H9 (cell line): Measurements from ENCODE around the gene ABT1. TPM values are rescaled to one million over a fixed set of nuclear protein-coding genes. Genes with fewer than 3 reads are reported as not detected.

Source experiments
- DNase-seq: peaks from one replicate; pipeline ENCODE4 v3.0.0-alpha.2; 2017
- H2AFZ ChIP-seq: one replicate; pipeline ENCODE4 v1.6.1; 2013; ENCODE audit warnings: mild to moderate bottlenecking, low read length, control low read depth, moderate library complexity
- H2AK5ac ChIP-seq: 2 replicates; pipeline ENCODE4 v1.6.1; 2013; ENCODE audit warnings: low read length, control low read depth, mixed read lengths; ENCODE audit not compliant: insufficient read length
- H2BK120ac ChIP-seq: one replicate; pipeline ENCODE4 v1.6.1; 2013; ENCODE audit warnings: low read depth, mild to moderate bottlenecking, low read length, control low read depth, inconsistent platforms; ENCODE audit not compliant: poor library complexity, severe bottlenecking
- H2BK12ac ChIP-seq: 2 replicates; pipeline ENCODE4 v1.6.1; 2013; ENCODE audit warnings: low read length, control low read depth, mixed read lengths, low read depth; ENCODE audit not compliant: insufficient read length
- H2BK15ac ChIP-seq: 2 replicates; pipeline ENCODE4 v1.6.1; 2013; ENCODE audit warnings: low read depth, low read length, control low read depth
- H2BK20ac ChIP-seq: one replicate; pipeline ENCODE4 v1.6.1; 2013; ENCODE audit warnings: low read depth, mild to moderate bottlenecking, low read length, control low read depth, inconsistent platforms; ENCODE audit not compliant: poor library complexity, severe bottlenecking
- H2BK5ac ChIP-seq: 2 replicates; pipeline ENCODE4 v1.6.1; 2013; ENCODE audit warnings: low read length, control low read depth, mixed read lengths; ENCODE audit not compliant: insufficient read length
- H3K14ac ChIP-seq: 2 replicates; pipeline ENCODE4 v1.6.1; 2013; ENCODE audit warnings: low read length, control low read depth; ENCODE audit not compliant: insufficient read depth
- H3K18ac ChIP-seq: 2 replicates; pipeline ENCODE4 v1.6.1; 2013; ENCODE audit warnings: low read depth, mild to moderate bottlenecking, mixed read lengths, low read length, control low read depth; ENCODE audit not compliant: insufficient read length
- H3K23ac ChIP-seq: 2 replicates; pipeline ENCODE4 v1.6.1; 2013; ENCODE audit warnings: low read length, control low read depth, mixed read lengths, low read depth; ENCODE audit not compliant: insufficient read length
- H3K23me2 ChIP-seq: 2 replicates; pipeline ENCODE4 v1.6.1; 2013; ENCODE audit warnings: low read depth, mild to moderate bottlenecking, mixed read lengths, low read length, control low read depth; ENCODE audit not compliant: insufficient read length, poor library complexity, severe bottlenecking
- H3K27ac ChIP-seq: 2 replicates; pipeline ENCODE4 v1.5.1; 2013; ENCODE audit warnings: low read length, control low read depth, mixed read lengths, low read depth; ENCODE audit not compliant: insufficient read length
- H3K27me3 ChIP-seq: 2 replicates; pipeline ENCODE4 v1.6.1; 2013; ENCODE audit warnings: low read length, control low read depth, inconsistent platforms; ENCODE audit not compliant: insufficient read depth
- H3K4ac ChIP-seq: 2 replicates; pipeline ENCODE4 v1.6.1; 2013; ENCODE audit warnings: low read depth, mild to moderate bottlenecking, control low read depth, inconsistent platforms, low read length, moderate library complexity
- H3K4me1 ChIP-seq: 2 replicates; pipeline ENCODE4 v1.6.1; 2013; ENCODE audit warnings: low read length, control low read depth, inconsistent platforms; ENCODE audit not compliant: insufficient read depth
- H3K4me2 ChIP-seq: 2 replicates; pipeline ENCODE4 v1.6.1; 2013; ENCODE audit warnings: low read length, control low read depth, mixed read lengths; ENCODE audit not compliant: insufficient read length, insufficient read depth
- H3K56ac ChIP-seq: 2 replicates; pipeline ENCODE4 v1.6.1; 2013; ENCODE audit warnings: low read depth, mild to moderate bottlenecking, mixed read lengths, low read length, control low read depth; ENCODE audit not compliant: insufficient read length
- H3K79me1 ChIP-seq: 2 replicates; pipeline ENCODE4 v1.6.1; 2013; ENCODE audit warnings: low read depth, mild to moderate bottlenecking, moderate library complexity, low read length, control low read depth, inconsistent platforms; ENCODE audit not compliant: insufficient read depth, poor library complexity, severe bottlenecking
- H3K79me2 ChIP-seq: 2 replicates; pipeline ENCODE4 v1.6.1; 2013; ENCODE audit warnings: low read length, control low read depth, inconsistent platforms; ENCODE audit not compliant: insufficient read depth
- H3K9ac ChIP-seq: 2 replicates; pipeline ENCODE4 v1.6.1; 2013; ENCODE audit warnings: low read length, control low read depth, mixed read lengths; ENCODE audit not compliant: insufficient read length; ENCODE audit errors: extremely low read depth
- H3K9me3 ChIP-seq: one replicate; pipeline ENCODE4 v1.6.1; 2013; ENCODE audit warnings: low read depth, low read length, inconsistent platforms; ENCODE audit not compliant: control insufficient read depth
- H3T11ph ChIP-seq: one replicate; pipeline ENCODE4 v1.6.1; 2013; ENCODE audit warnings: mild to moderate bottlenecking, low read length, control low read depth, inconsistent platforms
- H4K20me1 ChIP-seq: one replicate; pipeline ENCODE4 v1.6.1; 2013; ENCODE audit not compliant: control insufficient read depth, insufficient read length, insufficient read depth
- H4K5ac ChIP-seq: 2 replicates; pipeline ENCODE4 v1.6.1; 2013; ENCODE audit warnings: low read depth, mild to moderate bottlenecking, mixed read lengths, low read length, control low read depth; ENCODE audit not compliant: insufficient read length
- H4K8ac ChIP-seq: replicated peaks from 2 replicates; pipeline ENCODE4 v1.6.1; 2013; ENCODE audit warnings: low read length, control low read depth, mixed read lengths, low read depth; ENCODE audit not compliant: insufficient read length
- H4K91ac ChIP-seq: 2 replicates; pipeline ENCODE4 v1.6.1; 2013; ENCODE audit warnings: low read depth, mild to moderate bottlenecking, moderate library complexity, mixed read lengths, low read length, control low read depth; ENCODE audit not compliant: insufficient read length
- H3K27ac Mint-ChIP-seq, 3 experiments: 2 replicates in 2 of 3; 3 replicates in 1 of 3; pipeline ENCODE4 v1.8.0; 2020 to 2021; ENCODE audit warnings: mixed read lengths in 3 of 3, mild to moderate bottlenecking in 1 of 3, moderate library complexity in 1 of 3
- H3K27me3 Mint-ChIP-seq: 2 replicates; pipeline ENCODE4 v1.8.0; 2021; ENCODE audit warnings: low read depth, mild to moderate bottlenecking, moderate library complexity, mixed read lengths
- H3K36me3 Mint-ChIP-seq, 3 experiments: 2 replicates in 2 of 3; 3 replicates in 1 of 3; pipeline ENCODE4 v1.8.0; 2020 to 2021; ENCODE audit warnings: low read depth in 3 of 3, mixed read lengths in 3 of 3; ENCODE audit not compliant: insufficient read depth in 1 of 3
- H3K4me1 Mint-ChIP-seq, 2 experiments: 2 replicates each; pipeline ENCODE4 v1.8.0; 2020; ENCODE audit warnings: mixed read lengths in 2 of 2
- H3K4me3 Mint-ChIP-seq, 2 experiments: 2 replicates in 1 of 2; 3 replicates in 1 of 2; pipeline ENCODE4 v1.8.0; 2020 to 2021; ENCODE audit warnings: mild to moderate bottlenecking in 2 of 2, mixed read lengths in 2 of 2, moderate library complexity in 1 of 2
- H3K9me3 Mint-ChIP-seq, 2 experiments: 2 replicates in 1 of 2; 3 replicates in 1 of 2; pipeline ENCODE4 v1.8.0; 2020; ENCODE audit warnings: mild to moderate bottlenecking in 2 of 2, mixed read lengths in 2 of 2, moderate library complexity in 1 of 2
- CTCF ChIP-seq: fragments of 200-600 bp; sonication (generic); conservative IDR thresholded peaks from 3 replicates; pipeline ENCODE4 v1.8.0; 2021; ENCODE audit warnings: antibody characterized with exemption, mild to moderate bottlenecking
- WGBS: extraction: QIAGEN DNeasy Blood & Tissue Kit; methylation state at CpG from one replicate; pipeline ENCODE4 v1.1.7; 2013; ENCODE audit warnings: missing lambda C conversion rate, low lambda C conversion rate, mixed read lengths; ENCODE audit not compliant: insufficient read length; ENCODE audit errors: extremely low coverage; 5-methylcytosine and 5-hydroxymethylcytosine counted together
- total RNA-seq: library from RNA; stranded (reverse); gene quantifications from 2 replicates; pipeline ENCODE4 v1.2.1, GENCODE V29; 2021

Gene ABT1
- total RNA-seq, 1 experiment from 2014 or later: 26.4 TPM

GRCh38 chr6:26593278-26594130 is 3.2 kb upstream of the ABT1 start:
- no peak overlapping the region for H3K14ac ChIP-seq
- H3K56ac ChIP-seq: no peak overlapping the region
- no peak overlapping the region for H3K9ac ChIP-seq
- H3K27me3 ChIP-seq: no peaks in the 10 kb centered on the region
- H2AFZ ChIP-seq: no peak overlapping the region
- no peak overlapping the region for H4K91ac ChIP-seq
- Mint-ChIP-seq H3K4me1 (peaks cover 9 to 11% of the 10 kb centered on the region in 2 experiments), H3K4me3 (no peak overlapping the region), H3K36me3 (peaks cover under 1 to 8% (median 7%) of the 10 kb centered on the region in 3 experiments; a peak in 5 of 7 replicates), H3K27me3 (peaks cover 5% of the 10 kb centered on the region; the same call in 1 of the 2 replicates), H3K27ac (no peak overlapping the region; a peak in 1 of 7 replicates), H3K9me3 (no peaks in the 10 kb centered on the region)
- no peak for TF ChIP-seq CTCF
- H4K20me1 ChIP-seq: no peaks in the 10 kb centered on the region
- H3K27ac ChIP-seq: no peak overlapping the region
- H3K79me2 ChIP-seq: peaks cover 3% of the 10 kb centered on the region; the same call in 1 of the 2 replicates
- H3K79me1 ChIP-seq: peaks cover 5% of the 10 kb centered on the region
- no CpG with 5 or more reads among the region's 20 CpGs for WGBS
- DNase-seq: no peak
- H3K23me2 ChIP-seq: peaks cover 21% of the 10 kb centered on the region
- no peak overlapping the region for H4K5ac ChIP-seq
- H3K23ac ChIP-seq: no peak overlapping the region
- no peak overlapping the region for H2BK12ac ChIP-seq
- H3K4me1 ChIP-seq: no peaks in the 10 kb centered on the region; the same call in 1 of the 2 replicates
- H3K18ac ChIP-seq: no peak overlapping the region
- no peak overlapping the region for H2BK20ac ChIP-seq
- no peak overlapping the region for H2BK15ac ChIP-seq
- H3K4ac ChIP-seq: no peak overlapping the region
- no peaks in the 10 kb centered on the region for H3K9me3 ChIP-seq
- no peak overlapping the region for H4K8ac ChIP-seq
- H2AK5ac ChIP-seq: no peak overlapping the region
- no peak overlapping the region for H2BK120ac ChIP-seq
- H3T11ph ChIP-seq: no peak overlapping the region
- H3K4me2 ChIP-seq: peak overlapping the region; percentile 99
- no peak overlapping the region for H2BK5ac ChIP-seq
